ENCODE measurements around the gene ABCD3. TPM values are rescaled to one million over a fixed set of nuclear protein-coding genes. Genes with fewer than 3 reads are reported as not detected.
"Not testable (repeated sequence)": the region's sequence is repeated elsewhere in the genome, so short reads cannot be mapped to it uniquely, and the experiment has no call there.

Gene ABCD3
- total RNA-seq, result 30.1 and 30.4 TPM in 2 replicates

- DNase-seq (ENCODE audit: insufficient read length, low spot score, missing footprints), result peak; percentile 97
- H3K9me3 ChIP-seq (ENCODE audit: low read depth, low read length), result no peaks in the 10 kb centered on the region
- H2AFZ ChIP-seq (ENCODE audit: low read length), result peak within 1 kb of the TSS; percentile 96
- H3K4me3 ChIP-seq (ENCODE audit: insufficient read depth, low read length), result peak within 1 kb of the TSS; percentile 86
- H3K79me2 ChIP-seq (ENCODE audit: insufficient read depth, low read length), result peaks cover 45% of the 10 kb centered on the region
- peaks cover 30% of the 10 kb centered on the region for H3K4me1 ChIP-seq (ENCODE audit: insufficient read depth, low read length)
- H3K27ac ChIP-seq (ENCODE audit: low read depth, low read length), result peak within 1 kb of the TSS; percentile 87
- peaks cover 33% of the 10 kb centered on the region for H4K20me1 ChIP-seq (ENCODE audit: insufficient read depth, low read length)
- peaks cover 8% of the 10 kb centered on the region for H3K27me3 ChIP-seq (ENCODE audit: insufficient read depth, low read length)
- no peak for TF ChIP-seq CTCF (IDR thresholded peaks at IDR 0.05; ENCODE audit: extremely low read depth, low read depth, low read length)
- H3K36me3 ChIP-seq (ENCODE audit: insufficient read depth, low read length), result no peaks in the 10 kb centered on the region
- H3K4me2 ChIP-seq (ENCODE audit: insufficient read depth, low read length), result peak within 1 kb of the TSS; percentile 94
These were observed at the start of gene ABCD3 for GRCh38 chr1:94417978-94418663. ABCD3 (plus strand) TSS chr1:94418389; CDS start chr1:94418479, 90 bp downstream.

- H3K4me3 ChIP-seq (ENCODE audit: insufficient read depth, low read length); DNase-seq (ENCODE audit: insufficient read length, low spot score, missing footprints); H3K4me1 ChIP-seq (ENCODE audit: insufficient read depth, low read length); H2AFZ ChIP-seq (ENCODE audit: low read length); H3K36me3 ChIP-seq (ENCODE audit: insufficient read depth, low read length); H3K9me3 ChIP-seq (ENCODE audit: low read depth, low read length); H3K4me2 ChIP-seq (ENCODE audit: insufficient read depth, low read length); H4K20me1 ChIP-seq (ENCODE audit: insufficient read depth, low read length); H3K79me2 ChIP-seq (ENCODE audit: insufficient read depth, low read length); H3K27ac ChIP-seq (ENCODE audit: low read depth, low read length): not testable (repeated sequence)
- peaks cover 27% of the 10 kb centered on the region for H3K27me3 ChIP-seq (ENCODE audit: insufficient read depth, low read length)
These were observed 45.4 kb upstream of the ABCD3 start for GRCh38 chr1:94372771-94373170.

DNA sequence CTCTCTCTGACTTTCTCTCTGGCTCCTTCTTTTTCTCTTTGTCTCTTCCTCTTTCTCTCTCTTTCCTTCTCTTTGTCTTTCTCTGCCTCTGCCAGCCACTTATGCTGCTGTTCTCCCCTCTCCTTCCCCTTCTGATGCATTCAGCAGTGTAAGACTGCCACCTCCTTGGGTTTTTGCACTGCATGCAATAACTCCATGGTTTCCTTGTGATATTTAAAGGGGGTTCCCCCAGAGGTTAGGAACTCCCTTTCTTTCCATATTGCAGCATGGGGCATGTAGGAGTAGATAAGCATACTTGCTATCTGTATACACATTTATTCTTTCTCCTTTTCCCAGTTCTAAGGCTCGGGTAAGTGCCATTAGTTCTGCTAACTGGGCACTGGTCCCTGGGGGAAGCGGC, 44.9 kb upstream of the ABCD3 start:
- peaks cover 31% of the 10 kb centered on the region for H3K27me3 ChIP-seq (ENCODE audit: insufficient read depth, low read length)
- not testable (repeated sequence) for DNase-seq (ENCODE audit: insufficient read length, low spot score, missing footprints); H3K79me2 ChIP-seq (ENCODE audit: insufficient read depth, low read length); H3K36me3 ChIP-seq (ENCODE audit: insufficient read depth, low read length); H3K4me3 ChIP-seq (ENCODE audit: insufficient read depth, low read length); H3K4me1 ChIP-seq (ENCODE audit: insufficient read depth, low read length); H2AFZ ChIP-seq (ENCODE audit: low read length); H3K27ac ChIP-seq (ENCODE audit: low read depth, low read length); H3K9me3 ChIP-seq (ENCODE audit: low read depth, low read length); H3K4me2 ChIP-seq (ENCODE audit: insufficient read depth, low read length); H4K20me1 ChIP-seq (ENCODE audit: insufficient read depth, low read length)

DNA sequence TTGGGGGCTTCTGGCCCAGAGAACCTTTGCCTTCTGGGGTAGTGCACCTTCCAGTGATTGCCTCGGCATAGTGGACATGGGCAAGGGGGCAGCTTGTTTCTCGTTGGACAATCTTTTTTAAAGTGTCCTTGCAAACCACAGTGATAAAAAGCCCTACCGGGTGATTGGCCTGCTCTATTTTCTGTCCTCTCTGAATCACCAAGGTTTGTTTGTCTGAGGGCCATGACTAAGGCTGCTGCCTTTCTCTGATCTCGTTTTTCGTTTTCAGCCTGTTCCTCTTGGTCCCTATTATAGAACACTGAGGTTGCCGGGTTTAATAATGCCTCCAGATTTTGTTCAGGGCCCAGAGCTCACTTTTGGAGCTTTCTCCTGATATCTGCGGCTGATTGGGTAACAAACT, 42.5 kb upstream of the ABCD3 start:
- H3K9me3 ChIP-seq (ENCODE audit: low read depth, low read length); H3K4me1 ChIP-seq (ENCODE audit: insufficient read depth, low read length); H4K20me1 ChIP-seq (ENCODE audit: insufficient read depth, low read length); H2AFZ ChIP-seq (ENCODE audit: low read length); H3K36me3 ChIP-seq (ENCODE audit: insufficient read depth, low read length); H3K4me3 ChIP-seq (ENCODE audit: insufficient read depth, low read length); H3K4me2 ChIP-seq (ENCODE audit: insufficient read depth, low read length); H3K27ac ChIP-seq (ENCODE audit: low read depth, low read length); H3K79me2 ChIP-seq (ENCODE audit: insufficient read depth, low read length); DNase-seq (ENCODE audit: insufficient read length, low spot score, missing footprints): not testable (repeated sequence)
- H3K27me3 ChIP-seq (ENCODE audit: insufficient read depth, low read length), result peaks cover 31% of the 10 kb centered on the region

DNA sequence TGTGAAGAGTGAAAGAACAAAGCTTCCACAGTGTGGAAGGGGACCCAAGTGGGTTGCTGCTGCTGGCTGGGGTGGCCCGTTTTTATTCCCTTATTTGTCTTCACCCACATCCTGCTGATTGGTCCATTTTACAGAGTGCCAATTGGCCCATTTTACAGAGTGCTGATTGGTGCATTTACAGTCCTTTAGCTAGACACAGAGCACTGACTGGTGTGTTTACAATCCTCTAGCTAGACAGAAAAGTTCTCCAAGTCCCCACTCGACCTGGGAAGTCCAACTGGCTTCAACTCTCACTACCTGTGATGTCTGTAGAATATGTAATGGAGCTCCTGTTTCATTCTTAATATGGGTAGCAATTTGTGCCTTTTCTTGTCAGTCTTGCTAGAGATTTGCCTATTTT, 39.7 kb upstream of the ABCD3 start:
- not testable (repeated sequence) for H3K27ac ChIP-seq (ENCODE audit: low read depth, low read length); H4K20me1 ChIP-seq (ENCODE audit: insufficient read depth, low read length); H3K9me3 ChIP-seq (ENCODE audit: low read depth, low read length); H3K4me2 ChIP-seq (ENCODE audit: insufficient read depth, low read length); DNase-seq (ENCODE audit: insufficient read length, low spot score, missing footprints); H3K4me3 ChIP-seq (ENCODE audit: insufficient read depth, low read length); H3K36me3 ChIP-seq (ENCODE audit: insufficient read depth, low read length); H3K79me2 ChIP-seq (ENCODE audit: insufficient read depth, low read length); H2AFZ ChIP-seq (ENCODE audit: low read length); H3K4me1 ChIP-seq (ENCODE audit: insufficient read depth, low read length)
- peaks cover 25% of the 10 kb centered on the region for H3K27me3 ChIP-seq (ENCODE audit: insufficient read depth, low read length)

GRCh38 chr1:94379615-94380014, 38.6 kb upstream of the ABCD3 start:
- Histone ChIP-seq H3K27me3 (ENCODE audit: insufficient read depth, low read length) (peaks cover 27% of the 10 kb centered on the region), H3K36me3 (ENCODE audit: insufficient read depth, low read length) (no peaks in the 10 kb centered on the region), H4K20me1 (ENCODE audit: insufficient read depth, low read length) (peaks cover under 1% of the 10 kb centered on the region), H3K27ac (ENCODE audit: low read depth, low read length) (no peak overlapping the region), H3K4me2 (ENCODE audit: insufficient read depth, low read length) (no peak overlapping the region), H3K4me1 (ENCODE audit: insufficient read depth, low read length) (peaks cover 9% of the 10 kb centered on the region), H3K4me3 (ENCODE audit: insufficient read depth, low read length) (no peak overlapping the region), H3K79me2 (ENCODE audit: insufficient read depth, low read length) (no peaks in the 10 kb centered on the region), H2AFZ (ENCODE audit: low read length) (no peak overlapping the region), H3K9me3 (ENCODE audit: low read depth, low read length) (no peaks in the 10 kb centered on the region)
- TF ChIP-seq CTCF (IDR thresholded peaks at IDR 0.05; ENCODE audit: extremely low read depth, low read depth, low read length), result no peak
- DNase-seq (ENCODE audit: insufficient read length, low spot score, missing footprints), result peak; percentile 32
